Measurements from ENCODE around the gene ING5.

ING5 gene

DNA sequence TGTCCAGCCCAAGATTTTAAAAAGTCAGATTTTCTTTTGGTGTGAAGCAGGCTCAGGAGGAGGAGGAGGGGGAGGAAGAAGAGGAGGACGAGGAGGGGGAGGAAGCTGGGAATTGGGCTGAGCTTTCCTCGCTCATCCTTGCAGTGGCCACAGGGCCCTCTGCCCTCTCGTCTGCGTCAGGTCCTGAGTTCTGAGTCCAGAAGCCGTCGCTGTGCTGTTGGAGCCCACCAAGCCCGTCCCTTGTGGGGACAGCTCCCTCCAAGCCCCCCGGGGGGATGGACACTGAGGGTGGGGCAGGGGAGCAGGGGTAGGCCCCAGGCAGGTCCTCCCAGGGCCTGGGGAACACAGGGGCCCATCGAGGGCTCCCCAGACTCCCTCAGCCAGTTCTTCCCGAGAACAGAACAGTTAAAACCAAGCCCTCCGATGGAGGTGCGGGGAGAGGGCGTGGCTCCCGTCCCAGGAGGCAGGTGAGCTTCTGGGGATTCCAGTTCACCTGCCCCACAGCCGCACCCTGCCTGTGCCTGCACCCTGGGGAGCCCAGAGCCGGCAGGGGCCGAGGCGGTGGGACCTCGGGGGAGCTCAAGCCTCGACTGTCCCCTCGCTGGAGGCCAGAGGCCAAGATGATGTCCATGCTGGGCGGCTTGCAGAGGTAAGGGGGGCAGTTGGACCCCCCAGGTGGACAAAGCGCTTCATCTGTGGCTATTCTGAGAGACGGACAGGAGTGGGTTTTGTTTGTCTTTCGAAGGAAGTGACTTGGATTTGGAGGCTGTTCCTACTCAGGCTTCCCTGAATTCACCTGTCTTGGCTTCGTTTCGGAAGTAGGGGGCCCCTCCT is 74.7 kb downstream of the ING5 start, which contains the start of gene GAL3ST2:
TSS of gene GAL3ST2 (plus strand) at position 487 of the 834 bp plus-strand sequence. CDS start at position 621, 134 bp downstream.
- DNase-seq (ENCODE audit: low spot score) = no peak

DNA sequence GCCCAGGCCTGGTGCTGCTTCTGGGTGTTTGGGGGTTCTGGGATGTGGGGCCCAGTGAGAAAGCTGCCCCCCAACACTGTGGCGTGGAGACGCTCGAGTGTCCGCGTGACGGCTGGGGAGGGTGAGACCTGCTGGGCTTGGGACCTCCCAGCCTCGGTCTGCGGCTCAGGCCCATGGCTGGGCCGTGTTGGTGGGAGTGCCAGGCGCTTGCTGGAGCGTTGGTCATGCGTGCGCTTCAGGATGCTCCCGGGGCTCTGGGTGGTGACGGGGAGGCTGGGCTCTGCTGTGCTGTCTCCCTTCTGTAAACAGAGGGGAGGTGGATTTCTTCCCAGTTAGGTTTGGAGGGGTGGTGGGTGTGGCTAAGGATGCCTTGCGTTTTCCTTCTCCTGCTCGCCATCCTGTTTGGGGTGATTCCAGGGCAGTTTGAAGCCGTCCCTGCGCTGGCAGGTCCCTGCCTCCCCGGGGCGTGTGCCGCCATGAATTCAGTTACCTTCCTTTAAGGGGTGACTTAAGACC is 75.4 kb downstream of the ING5 start:
- no peak for DNase-seq (ENCODE audit: low spot score)

DNA sequence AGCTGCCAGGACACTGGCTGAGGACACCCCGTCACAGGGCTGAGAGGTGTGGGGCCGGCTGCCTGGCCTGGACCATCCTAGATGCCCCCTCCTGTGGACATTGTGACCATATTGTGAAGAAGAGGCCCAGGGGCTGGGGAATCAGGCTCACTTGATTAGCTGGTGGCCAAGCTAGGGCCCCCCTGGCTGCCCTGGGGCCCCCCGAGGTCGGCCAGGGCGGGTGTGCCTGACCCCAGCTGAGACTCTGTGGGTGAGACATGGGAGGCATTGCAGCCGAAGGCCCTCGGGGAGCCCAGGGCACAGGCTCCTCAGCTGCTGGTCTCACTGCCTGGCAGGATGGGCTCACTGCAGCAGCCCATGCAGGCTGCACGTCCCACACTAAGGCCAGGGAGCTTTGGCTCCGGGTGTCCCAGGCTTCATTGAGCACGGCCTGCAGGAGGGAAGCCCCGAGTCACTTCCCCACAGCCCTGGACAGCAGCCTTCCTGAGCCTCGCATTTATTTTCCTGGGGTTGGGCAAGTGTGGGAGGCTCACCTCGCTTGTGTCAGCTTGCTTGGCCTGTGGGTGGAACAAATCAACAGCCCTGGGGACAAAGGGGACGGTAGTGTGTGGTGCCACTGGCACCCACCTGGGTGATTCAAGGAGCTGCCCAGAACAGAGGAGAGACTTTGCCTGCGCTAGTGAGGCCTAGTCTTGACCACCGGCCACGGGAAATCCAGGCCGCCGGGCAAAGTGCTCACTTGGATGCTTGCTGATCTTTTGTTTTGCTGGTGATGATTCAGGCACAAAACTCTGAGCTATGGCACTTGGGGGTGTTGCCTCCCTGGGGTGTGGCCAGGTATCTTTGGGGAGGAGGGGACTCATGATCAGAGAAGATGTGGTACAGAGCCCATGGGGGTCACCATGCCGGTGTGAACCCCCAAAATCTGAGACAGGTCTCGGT is 76.1 kb downstream of the ING5 start:
- DNase-seq (ENCODE audit: low spot score) = no peak
